H9 (cell line): ENCODE data around the gene SLC6A2. TPM values are rescaled to one million over a fixed set of nuclear protein-coding genes. Genes with fewer than 3 reads are reported as not detected.

Experiments
- DNase-seq: peaks from one replicate; pipeline ENCODE4 v3.0.0-alpha.2; 2017
- H2AFZ ChIP-seq: one replicate; pipeline ENCODE4 v1.6.1; 2013; ENCODE audit warnings: mild to moderate bottlenecking, low read length, control low read depth, moderate library complexity
- H2AK5ac ChIP-seq: 2 replicates; pipeline ENCODE4 v1.6.1; 2013; ENCODE audit warnings: low read length, control low read depth, mixed read lengths; ENCODE audit not compliant: insufficient read length
- H2BK120ac ChIP-seq: one replicate; pipeline ENCODE4 v1.6.1; 2013; ENCODE audit warnings: low read depth, mild to moderate bottlenecking, low read length, control low read depth, inconsistent platforms; ENCODE audit not compliant: poor library complexity, severe bottlenecking
- H2BK12ac ChIP-seq: 2 replicates; pipeline ENCODE4 v1.6.1; 2013; ENCODE audit warnings: low read length, control low read depth, mixed read lengths, low read depth; ENCODE audit not compliant: insufficient read length
- H2BK15ac ChIP-seq: 2 replicates; pipeline ENCODE4 v1.6.1; 2013; ENCODE audit warnings: low read depth, low read length, control low read depth
- H2BK20ac ChIP-seq: one replicate; pipeline ENCODE4 v1.6.1; 2013; ENCODE audit warnings: low read depth, mild to moderate bottlenecking, low read length, control low read depth, inconsistent platforms; ENCODE audit not compliant: poor library complexity, severe bottlenecking
- H2BK5ac ChIP-seq: 2 replicates; pipeline ENCODE4 v1.6.1; 2013; ENCODE audit warnings: low read length, control low read depth, mixed read lengths; ENCODE audit not compliant: insufficient read length
- H3K14ac ChIP-seq: 2 replicates; pipeline ENCODE4 v1.6.1; 2013; ENCODE audit warnings: low read length, control low read depth; ENCODE audit not compliant: insufficient read depth
- H3K18ac ChIP-seq: 2 replicates; pipeline ENCODE4 v1.6.1; 2013; ENCODE audit warnings: low read depth, mild to moderate bottlenecking, mixed read lengths, low read length, control low read depth; ENCODE audit not compliant: insufficient read length
- H3K23ac ChIP-seq: 2 replicates; pipeline ENCODE4 v1.6.1; 2013; ENCODE audit warnings: low read length, control low read depth, mixed read lengths, low read depth; ENCODE audit not compliant: insufficient read length
- H3K23me2 ChIP-seq: 2 replicates; pipeline ENCODE4 v1.6.1; 2013; ENCODE audit warnings: low read depth, mild to moderate bottlenecking, mixed read lengths, low read length, control low read depth; ENCODE audit not compliant: insufficient read length, poor library complexity, severe bottlenecking
- H3K27ac ChIP-seq: 2 replicates; pipeline ENCODE4 v1.5.1; 2013; ENCODE audit warnings: low read length, control low read depth, mixed read lengths, low read depth; ENCODE audit not compliant: insufficient read length
- H3K27me3 ChIP-seq: 2 replicates; pipeline ENCODE4 v1.6.1; 2013; ENCODE audit warnings: low read length, control low read depth, inconsistent platforms; ENCODE audit not compliant: insufficient read depth
- H3K4ac ChIP-seq: 2 replicates; pipeline ENCODE4 v1.6.1; 2013; ENCODE audit warnings: low read depth, mild to moderate bottlenecking, control low read depth, inconsistent platforms, low read length, moderate library complexity
- H3K4me1 ChIP-seq: 2 replicates; pipeline ENCODE4 v1.6.1; 2013; ENCODE audit warnings: low read length, control low read depth, inconsistent platforms; ENCODE audit not compliant: insufficient read depth
- H3K4me2 ChIP-seq: 2 replicates; pipeline ENCODE4 v1.6.1; 2013; ENCODE audit warnings: low read length, control low read depth, mixed read lengths; ENCODE audit not compliant: insufficient read length, insufficient read depth
- H3K56ac ChIP-seq: 2 replicates; pipeline ENCODE4 v1.6.1; 2013; ENCODE audit warnings: low read depth, mild to moderate bottlenecking, mixed read lengths, low read length, control low read depth; ENCODE audit not compliant: insufficient read length
- H3K79me1 ChIP-seq: 2 replicates; pipeline ENCODE4 v1.6.1; 2013; ENCODE audit warnings: low read depth, mild to moderate bottlenecking, moderate library complexity, low read length, control low read depth, inconsistent platforms; ENCODE audit not compliant: insufficient read depth, poor library complexity, severe bottlenecking
- H3K79me2 ChIP-seq: 2 replicates; pipeline ENCODE4 v1.6.1; 2013; ENCODE audit warnings: low read length, control low read depth, inconsistent platforms; ENCODE audit not compliant: insufficient read depth
- H3K9ac ChIP-seq: 2 replicates; pipeline ENCODE4 v1.6.1; 2013; ENCODE audit warnings: low read length, control low read depth, mixed read lengths; ENCODE audit not compliant: insufficient read length; ENCODE audit errors: extremely low read depth
- H3K9me3 ChIP-seq: one replicate; pipeline ENCODE4 v1.6.1; 2013; ENCODE audit warnings: low read depth, low read length, inconsistent platforms; ENCODE audit not compliant: control insufficient read depth
- H3T11ph ChIP-seq: one replicate; pipeline ENCODE4 v1.6.1; 2013; ENCODE audit warnings: mild to moderate bottlenecking, low read length, control low read depth, inconsistent platforms
- H4K20me1 ChIP-seq: one replicate; pipeline ENCODE4 v1.6.1; 2013; ENCODE audit not compliant: control insufficient read depth, insufficient read length, insufficient read depth
- H4K5ac ChIP-seq: 2 replicates; pipeline ENCODE4 v1.6.1; 2013; ENCODE audit warnings: low read depth, mild to moderate bottlenecking, mixed read lengths, low read length, control low read depth; ENCODE audit not compliant: insufficient read length
- H4K8ac ChIP-seq: replicated peaks from 2 replicates; pipeline ENCODE4 v1.6.1; 2013; ENCODE audit warnings: low read length, control low read depth, mixed read lengths, low read depth; ENCODE audit not compliant: insufficient read length
- H4K91ac ChIP-seq: 2 replicates; pipeline ENCODE4 v1.6.1; 2013; ENCODE audit warnings: low read depth, mild to moderate bottlenecking, moderate library complexity, mixed read lengths, low read length, control low read depth; ENCODE audit not compliant: insufficient read length
- H3K27ac Mint-ChIP-seq, 3 experiments: 2 replicates in 2 of 3; 3 replicates in 1 of 3; pipeline ENCODE4 v1.8.0; 2020 to 2021; ENCODE audit warnings: mixed read lengths in 3 of 3, mild to moderate bottlenecking in 1 of 3, moderate library complexity in 1 of 3
- H3K27me3 Mint-ChIP-seq: 2 replicates; pipeline ENCODE4 v1.8.0; 2021; ENCODE audit warnings: low read depth, mild to moderate bottlenecking, moderate library complexity, mixed read lengths
- H3K36me3 Mint-ChIP-seq, 3 experiments: 2 replicates in 2 of 3; 3 replicates in 1 of 3; pipeline ENCODE4 v1.8.0; 2020 to 2021; ENCODE audit warnings: low read depth in 3 of 3, mixed read lengths in 3 of 3; ENCODE audit not compliant: insufficient read depth in 1 of 3
- H3K4me1 Mint-ChIP-seq, 2 experiments: 2 replicates each; pipeline ENCODE4 v1.8.0; 2020; ENCODE audit warnings: mixed read lengths in 2 of 2
- H3K4me3 Mint-ChIP-seq, 2 experiments: 2 replicates in 1 of 2; 3 replicates in 1 of 2; pipeline ENCODE4 v1.8.0; 2020 to 2021; ENCODE audit warnings: mild to moderate bottlenecking in 2 of 2, mixed read lengths in 2 of 2, moderate library complexity in 1 of 2
- H3K9me3 Mint-ChIP-seq, 2 experiments: 2 replicates in 1 of 2; 3 replicates in 1 of 2; pipeline ENCODE4 v1.8.0; 2020; ENCODE audit warnings: mild to moderate bottlenecking in 2 of 2, mixed read lengths in 2 of 2, moderate library complexity in 1 of 2
- CTCF ChIP-seq: fragments of 200-600 bp; sonication (generic); conservative IDR thresholded peaks from 3 replicates; pipeline ENCODE4 v1.8.0; 2021; ENCODE audit warnings: antibody characterized with exemption, mild to moderate bottlenecking
- total RNA-seq: library from RNA; stranded (reverse); gene quantifications from 2 replicates; pipeline ENCODE4 v1.2.1, GENCODE V29; 2021

Gene SLC6A2
- total RNA-seq, 1 experiment from 2014 or later: 0.24 TPM

- no peak overlapping the region for H3K27ac ChIP-seq
- H4K8ac ChIP-seq: no peak overlapping the region
- Mint-ChIP-seq H3K36me3 (peaks cover 6 to 24% (median 8%) of the 10 kb centered on the region in 3 experiments), H3K4me3 (no peak overlapping the region), H3K27ac (no peak overlapping the region), H3K27me3 (peaks cover 6% of the 10 kb centered on the region), H3K4me1 (peaks cover 20 to 21% of the 10 kb centered on the region in 2 experiments), H3K9me3 (peaks cover 24 to 42% of the 10 kb centered on the region in 2 experiments)
- no peaks in the 10 kb centered on the region for H4K20me1 ChIP-seq
- no peak overlapping the region for H4K91ac ChIP-seq
- no peak overlapping the region for H2AFZ ChIP-seq
- no peak overlapping the region for H3K56ac ChIP-seq
- no peak for DNase-seq
- H3K4ac ChIP-seq: no peak overlapping the region
- no peak overlapping the region for H3K18ac ChIP-seq
- H3K27me3 ChIP-seq: no peaks in the 10 kb centered on the region
- no peak overlapping the region for H3K14ac ChIP-seq
- no peaks in the 10 kb centered on the region for H3K79me2 ChIP-seq
- no peaks in the 10 kb centered on the region for H3K79me1 ChIP-seq
- H3K9me3 ChIP-seq: peaks cover 15% of the 10 kb centered on the region
- no peak overlapping the region for H3K4me2 ChIP-seq
- no peak overlapping the region for H3K23ac ChIP-seq
- no peak overlapping the region for H3T11ph ChIP-seq
- H2BK5ac ChIP-seq: no peak overlapping the region
- H2BK120ac ChIP-seq: no peak overlapping the region
- no peak overlapping the region for H2BK15ac ChIP-seq
- H3K4me1 ChIP-seq: no peaks in the 10 kb centered on the region
- H2BK12ac ChIP-seq: no peak overlapping the region
- no peaks in the 10 kb centered on the region for H3K23me2 ChIP-seq
- no peak overlapping the region for H4K5ac ChIP-seq
- no peak overlapping the region for H2AK5ac ChIP-seq
- H2BK20ac ChIP-seq: no peak overlapping the region
- no peak overlapping the region for H3K9ac ChIP-seq
- TF ChIP-seq CTCF: no peak
Observed at GRCh38 chr16:55632259-55632658, 23.5 kb upstream of the SLC6A2 start.
